ENCODE data around the gene ZNF609. TPM values are rescaled to one million over a fixed set of nuclear protein-coding genes. Genes with fewer than 3 reads are reported as not detected.
"Not testable (repeated sequence)": the region's sequence is repeated elsewhere in the genome, so short reads cannot be mapped to it uniquely, and the experiment has no call there.

The ZNF609 gene
- total and polyA plus RNA-seq, 4 donors: 8.1 to 54.2 (median 22.0) TPM

- Histone ChIP-seq H3K27me3 (ENCODE audit: control insufficient read depth in 3 of 3, insufficient read depth in 3 of 3, low read length in 2 of 3) (no peaks in the 10 kb centered on the region), H3K9ac (ENCODE audit: insufficient read depth in 1 of 2, low read length in 2 of 2) (no peak overlapping the region), H3K36me3 (ENCODE audit: control insufficient read depth in 4 of 4, insufficient read depth in 4 of 4, low read length in 4 of 4) (peaks cover 0 to 5% (median 2%) of the 10 kb centered on the region in 4 donors), H3K9me3 (ENCODE audit: control insufficient read depth in 4 of 4, insufficient read depth in 3 of 4, low read length in 3 of 4) (peaks cover 0 to 5% (median 0%) of the 10 kb centered on the region in 4 donors), H3K4me1 (ENCODE audit: control insufficient read depth in 5 of 5, insufficient read depth in 5 of 5, low read length in 5 of 5) (peaks cover 6 to 33% (median 27%) of the 10 kb centered on the region in 5 donors), H3K4me3 (no peak overlapping the region), H3K27ac (ENCODE audit: low read depth in 1 of 2, low read length in 1 of 2) (no peak overlapping the region)
- ATAC-seq (ENCODE audit: insufficient read depth, low FRiP score): no peak
- 97 to 100% methylated on average over 1 of the region's 1 CpG for WGBS, 2 donors
- DNase-seq: no peak
- no peak for TF ChIP-seq CTCF (IDR thresholded peaks at IDR 0.05; ENCODE audit: control extremely low read depth, extremely low read depth)
These were observed 177.0 kb downstream of the ZNF609 start for GRCh38 chr15:64637412-64637811.

GRCh38 chr15:64639744-64640143 lies 179.4 kb downstream of the ZNF609 start:
- H3K36me3 ChIP-seq (ENCODE audit: control insufficient read depth in 4 of 4, insufficient read depth in 4 of 4, low read length in 4 of 4); H3K4me3 ChIP-seq; ATAC-seq (ENCODE audit: insufficient read depth, low FRiP score); H3K27me3 ChIP-seq (ENCODE audit: control insufficient read depth in 3 of 3, insufficient read depth in 3 of 3, low read length in 2 of 3); H3K9ac ChIP-seq (ENCODE audit: insufficient read depth in 1 of 2, low read length in 2 of 2); H3K9me3 ChIP-seq (ENCODE audit: control insufficient read depth in 4 of 4, insufficient read depth in 3 of 4, low read length in 3 of 4); DNase-seq: not testable (repeated sequence)
- peaks cover 1 to 24% (median 20%) of the 10 kb centered on the region in 5 donors for H3K4me1 ChIP-seq (ENCODE audit: control insufficient read depth in 5 of 5, insufficient read depth in 5 of 5, low read length in 5 of 5)
- 33 to 77% methylated on average over 4 of the region's 4 CpGs for WGBS, 2 donors
- H3K27ac ChIP-seq (ENCODE audit: low read depth in 1 of 2, low read length in 1 of 2): peak overlapping the region in 1 of 2 donors; percentile 40

GRCh38 chr15:64640146-64640871 lies 179.9 kb downstream of the ZNF609 start:
- H3K27ac ChIP-seq (ENCODE audit: low read depth in 1 of 2, low read length in 1 of 2): peak overlapping the region in 1 of 2 donors; percentile 73
- no peak for TF ChIP-seq CTCF (IDR thresholded peaks at IDR 0.05; ENCODE audit: control extremely low read depth, extremely low read depth)
- peaks cover 1 to 20% (median 15%) of the 10 kb centered on the region in 5 donors for H3K4me1 ChIP-seq (ENCODE audit: control insufficient read depth in 5 of 5, insufficient read depth in 5 of 5, low read length in 5 of 5)
- WGBS, 2 donors: 57 to 65% methylated on average over 5 of the region's 5 CpGs
- H3K4me3 ChIP-seq: no peak overlapping the region
- peak; percentile 50 for ATAC-seq (ENCODE audit: insufficient read depth, low FRiP score)
- no peak overlapping the region for H3K9ac ChIP-seq (ENCODE audit: insufficient read depth in 1 of 2, low read length in 2 of 2)
- H3K27me3 ChIP-seq (ENCODE audit: control insufficient read depth in 3 of 3, insufficient read depth in 3 of 3, low read length in 2 of 3): no peaks in the 10 kb centered on the region
- H3K36me3 ChIP-seq (ENCODE audit: control insufficient read depth in 4 of 4, insufficient read depth in 4 of 4, low read length in 4 of 4): peaks cover 0 to 5% (median 0%) of the 10 kb centered on the region in 4 donors
- H3K9me3 ChIP-seq (ENCODE audit: control insufficient read depth in 4 of 4, insufficient read depth in 3 of 4, low read length in 3 of 4): peaks cover 0 to 5% (median 0%) of the 10 kb centered on the region in 4 donors
- DNase-seq: peak in 2 of 3 donors; percentile 25 to 53

GRCh38 chr15:64642875-64643274 lies 182.5 kb downstream of the ZNF609 start:
- ATAC-seq (ENCODE audit: insufficient read depth, low FRiP score) (no peak), DNase-seq (no peak)
- H3K9me3 ChIP-seq (ENCODE audit: control insufficient read depth in 4 of 4, insufficient read depth in 3 of 4, low read length in 3 of 4): no peaks in the 10 kb centered on the region
- TF ChIP-seq CTCF (IDR thresholded peaks at IDR 0.05; ENCODE audit: control extremely low read depth, extremely low read depth): no peak
- no peak overlapping the region for H3K9ac ChIP-seq (ENCODE audit: insufficient read depth in 1 of 2, low read length in 2 of 2)
- no peaks in the 10 kb centered on the region for H3K27me3 ChIP-seq (ENCODE audit: control insufficient read depth in 3 of 3, insufficient read depth in 3 of 3, low read length in 2 of 3)
- H3K4me1 ChIP-seq (ENCODE audit: control insufficient read depth in 5 of 5, insufficient read depth in 5 of 5, low read length in 5 of 5): peaks cover 0 to 6% (median 2%) of the 10 kb centered on the region in 5 donors
- no peak overlapping the region for H3K27ac ChIP-seq (ENCODE audit: low read depth in 1 of 2, low read length in 1 of 2)
- H3K4me3 ChIP-seq: no peak overlapping the region
- H3K36me3 ChIP-seq (ENCODE audit: control insufficient read depth in 4 of 4, insufficient read depth in 4 of 4, low read length in 4 of 4): peaks cover 0 to 3% (median 0%) of the 10 kb centered on the region in 4 donors
- WGBS, 2 donors: 80 to 86% methylated on average over 3 of the region's 3 CpGs
